DOHH2 (cell line): ENCODE measurements around the gene MAP2K5.

Source experiments
- H3F3A ChIP-seq: fragments of 200-600 bp; sonication (generic), shearing (Covaris generic); 2 replicates; pipeline ENCODE4 v1.6.0; 2016; ENCODE audit warnings: antibody characterized with exemption, mild to moderate bottlenecking; ENCODE audit not compliant: control insufficient read depth, insufficient read depth
- H3K27ac ChIP-seq: fragments of 200-600 bp; sonication (generic); 2 replicates; pipeline ENCODE4 v1.5.1; 2014; ENCODE audit warnings: low read depth, mild to moderate bottlenecking, low read length, moderate library complexity
- H3K27me3 ChIP-seq: fragments of 200-600 bp; sonication (generic); 2 replicates; pipeline ENCODE4 v1.6.1; 2014; ENCODE audit warnings: mild to moderate bottlenecking, low read length, mixed read lengths; ENCODE audit not compliant: control insufficient read depth
- H3K36me3 ChIP-seq: fragments of 200-600 bp; sonication (generic); 2 replicates; pipeline ENCODE4 v1.6.1; 2014; ENCODE audit warnings: mild to moderate bottlenecking, low read length, moderate library complexity, mixed read lengths; ENCODE audit not compliant: control insufficient read depth
- H3K4me1 ChIP-seq: fragments of 200-600 bp; sonication (generic); 2 replicates; pipeline ENCODE4 v1.6.1; 2014; ENCODE audit warnings: mild to moderate bottlenecking, low read length, mixed read lengths; ENCODE audit not compliant: control insufficient read depth
- H3K4me2 ChIP-seq: fragments of 200-600 bp; sonication (generic); 2 replicates; pipeline ENCODE4 v1.6.0; 2014; ENCODE audit warnings: mild to moderate bottlenecking, low read length, moderate library complexity
- H3K4me3 ChIP-seq: fragments of 200-600 bp; sonication (generic); 2 replicates; pipeline ENCODE4 v1.5.1; 2014; ENCODE audit warnings: mild to moderate bottlenecking, low read length, mixed read lengths
- H3K79me2 ChIP-seq: fragments of 200-600 bp; sonication (generic); 2 replicates; pipeline ENCODE4 v1.6.1; 2014; ENCODE audit warnings: mild to moderate bottlenecking, low read length, mixed read lengths; ENCODE audit not compliant: control insufficient read depth
- H3K9me2 ChIP-seq: fragments of 200-600 bp; sonication (generic); replicated peaks from 2 replicates; pipeline ENCODE4 v1.6.1; 2014; ENCODE audit warnings: mild to moderate bottlenecking, low read length, mixed read lengths; ENCODE audit not compliant: control insufficient read depth
- H3K9me3 ChIP-seq: fragments of 200-600 bp; sonication (generic); 2 replicates; pipeline ENCODE4 v1.6.1; 2014; ENCODE audit warnings: antibody characterized with exemption, low read length, mixed read lengths; ENCODE audit not compliant: control insufficient read depth, insufficient read depth
- H4K20me1 ChIP-seq: fragments of 200-600 bp; sonication (generic); 2 replicates; pipeline ENCODE4 v1.6.0; 2014; ENCODE audit warnings: low read depth, mild to moderate bottlenecking, antibody characterized with exemption, low read length, moderate library complexity; ENCODE audit not compliant: control insufficient read depth, insufficient read depth
- CTCF ChIP-seq: fragments of 200-600 bp; sonication (generic); IDR thresholded peaks from one replicate; pipeline ENCODE4 v1.5.1; 2014; ENCODE audit warnings: antibody characterized with exemption, mild to moderate bottlenecking, low read depth, low read length; ENCODE audit not compliant: poor library complexity, severe bottlenecking
- EZH2phosphoT487 ChIP-seq: fragments of 200-600 bp; sonication (generic); IDR thresholded peaks from 2 replicates; pipeline ENCODE4 v1.6.1; 2017; ENCODE audit warnings: borderline replicate concordance, mild to moderate bottlenecking, antibody characterized with exemption, low read length, moderate library complexity, mixed read lengths

Gene MAP2K5

DNA sequence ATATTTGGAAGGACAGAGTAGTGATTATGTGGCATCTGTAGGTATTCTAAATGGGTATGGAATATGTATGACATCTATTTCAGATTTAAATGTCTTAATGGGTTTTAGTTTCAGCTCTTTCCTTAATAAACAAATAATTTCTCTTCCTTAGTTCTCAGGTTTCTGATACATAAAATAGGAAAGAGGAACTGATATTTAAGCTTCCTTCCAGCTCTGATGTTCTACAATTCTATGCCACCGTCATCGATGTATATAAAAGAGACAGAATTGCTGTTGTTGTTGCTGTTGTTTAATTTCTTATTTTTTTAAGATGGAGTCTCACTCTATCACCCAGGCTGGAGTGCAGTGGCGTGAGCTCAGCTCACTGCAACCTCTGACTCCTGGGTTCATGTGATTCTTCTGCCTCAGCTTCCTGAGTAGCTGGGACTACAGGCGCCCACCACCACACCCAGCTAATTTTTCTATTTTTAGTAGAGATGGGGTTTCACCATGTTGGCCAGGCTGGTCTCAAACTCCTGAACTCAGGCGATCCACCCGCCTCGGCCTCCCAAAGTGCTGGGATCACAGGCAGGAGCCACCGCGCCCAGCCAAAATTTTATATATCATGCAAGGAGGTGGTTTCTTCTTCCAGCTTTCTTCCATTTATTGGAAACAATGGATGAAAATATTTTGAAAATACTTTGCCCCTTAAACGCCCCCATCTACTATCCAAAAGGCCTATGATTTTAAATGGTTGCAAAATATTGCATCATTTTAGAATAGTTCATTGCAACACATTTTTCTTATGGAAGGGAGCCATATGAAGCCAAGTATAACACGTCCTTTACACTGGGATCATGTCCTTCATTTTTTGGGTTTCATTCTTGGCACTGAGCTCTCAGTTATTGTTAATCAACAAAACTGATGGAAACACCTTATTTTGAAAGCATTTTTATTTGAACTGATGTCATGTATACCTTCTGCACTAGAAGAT is 35.4 kb upstream of the MAP2K5 start:
- TF ChIP-seq CTCF (no peak), EZH2phosphoT487 (no peak)
- H3K9me2 ChIP-seq, result no peaks in the 10 kb centered on the region
- peak overlapping the region; percentile 26 for H3K4me2 ChIP-seq
- no peaks in the 10 kb centered on the region for H3K27me3 ChIP-seq
- H3K4me1 ChIP-seq, result peaks cover 21% of the 10 kb centered on the region
- peaks cover 2% of the 10 kb centered on the region; the same call in 1 of the 2 replicates for H3K36me3 ChIP-seq
- H4K20me1 ChIP-seq, result no peaks in the 10 kb centered on the region
- H3K9me3 ChIP-seq, result no peaks in the 10 kb centered on the region
- H3K27ac ChIP-seq, result no peak overlapping the region
- H3K79me2 ChIP-seq, result no peaks in the 10 kb centered on the region
- no peaks in the 10 kb centered on the region; the same call in 1 of the 2 replicates for H3F3A ChIP-seq
- H3K4me3 ChIP-seq, result peak overlapping the region; percentile 29

- H3K27ac ChIP-seq, result no peak overlapping the region
- H3K27me3 ChIP-seq, result no peaks in the 10 kb centered on the region
- no peak overlapping the region for H3K4me3 ChIP-seq
- peaks cover 6% of the 10 kb centered on the region; the same call in 1 of the 2 replicates for H3K36me3 ChIP-seq
- no peaks in the 10 kb centered on the region for H4K20me1 ChIP-seq
- H3K79me2 ChIP-seq, result no peaks in the 10 kb centered on the region
- no peaks in the 10 kb centered on the region for H3K9me2 ChIP-seq
- no peak overlapping the region for H3K4me2 ChIP-seq
- no peaks in the 10 kb centered on the region for H3K9me3 ChIP-seq
- no peaks in the 10 kb centered on the region; the same call in 1 of the 2 replicates for H3F3A ChIP-seq
- TF ChIP-seq EZH2phosphoT487, result no peak
- no peak for TF ChIP-seq CTCF
- H3K4me1 ChIP-seq, result peaks cover 19% of the 10 kb centered on the region
These were observed 34.1 kb upstream of the MAP2K5 start for GRCh38 chr15:67508407-67508806.

DNA sequence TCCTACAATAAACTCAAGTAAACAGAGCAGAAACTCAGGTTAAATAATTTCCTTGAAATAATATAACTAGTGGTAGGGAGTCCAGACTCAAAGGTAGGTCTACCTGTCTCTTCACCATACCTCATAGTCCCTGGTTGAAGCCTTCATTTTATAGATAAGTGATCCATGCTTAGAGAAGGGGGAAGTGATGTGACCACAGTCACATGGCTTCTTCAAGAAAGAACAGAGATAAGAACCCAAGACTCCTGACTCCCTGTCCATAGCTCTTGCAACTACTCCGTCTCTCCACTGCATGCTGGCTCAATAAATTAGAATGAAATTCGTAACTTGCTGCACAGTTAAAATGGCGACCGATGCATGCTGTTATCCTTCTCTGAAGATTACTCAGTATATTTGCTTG is 32.6 kb upstream of the MAP2K5 start:
- Histone ChIP-seq H3K4me2 (no peak overlapping the region), H3K4me3 (no peak overlapping the region), H3K27ac (no peak overlapping the region), H3K79me2 (no peaks in the 10 kb centered on the region), H3K9me3 (no peaks in the 10 kb centered on the region), H3K27me3 (no peaks in the 10 kb centered on the region), H3K4me1 (peaks cover 19% of the 10 kb centered on the region), H3K9me2 (no peaks in the 10 kb centered on the region), H3K36me3 (peaks cover 14% of the 10 kb centered on the region), H4K20me1 (no peaks in the 10 kb centered on the region), H3F3A (no peaks in the 10 kb centered on the region; the same call in 1 of the 2 replicates)
- TF ChIP-seq CTCF (no peak), EZH2phosphoT487 (no peak)
